NCI-H1417 (cell line): ENCODE data around the gene NFASC.

Experiments used
- DNase-seq, 3 experiments: peaks; one replicate each; lab custom pipeline; 2025; lab: John Stamatoyannopoulos, UW

NFASC gene

DNA sequence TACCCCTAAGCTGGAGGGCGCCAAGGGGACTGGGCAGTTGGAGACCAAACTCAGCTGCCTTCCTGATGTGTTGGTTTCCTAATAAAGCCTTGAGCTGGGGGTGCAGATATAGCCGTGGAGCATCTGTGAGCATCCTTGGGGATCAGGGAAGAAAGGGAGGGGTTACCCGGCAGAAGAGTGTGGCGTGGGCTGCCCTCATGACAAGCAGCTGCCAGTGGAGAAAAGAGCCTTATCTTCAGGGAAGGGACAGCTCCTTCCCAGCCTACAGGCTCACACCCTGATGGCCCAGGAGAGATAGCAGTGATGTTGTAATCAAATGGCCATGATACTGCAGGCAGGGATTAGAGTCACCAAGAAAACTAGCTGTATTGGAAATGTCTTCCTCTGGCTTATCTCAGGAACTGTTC lies 10.8 kb upstream of the NFASC start:
- DNase-seq, result no peak

DNA sequence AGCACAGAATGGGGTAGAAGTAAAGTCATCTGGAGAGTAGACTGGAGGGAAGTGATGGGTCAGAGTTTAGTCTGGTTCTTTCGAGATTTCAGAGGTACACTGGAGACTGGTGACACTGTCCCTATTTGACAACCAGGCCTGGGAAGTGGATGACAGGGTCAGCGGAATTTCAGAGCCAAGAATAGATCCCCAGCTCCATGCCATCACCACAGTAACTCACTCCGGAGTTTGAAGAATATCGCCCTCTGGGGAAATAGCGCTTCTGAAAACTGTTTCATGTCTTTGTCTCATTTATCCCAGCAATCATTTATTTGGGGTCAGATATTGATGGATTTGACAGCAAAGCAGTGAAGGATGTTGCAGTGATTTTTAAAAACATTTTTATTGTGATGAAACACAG lies 7.6 kb upstream of the NFASC start:
- DNase-seq, result no peak

DNA sequence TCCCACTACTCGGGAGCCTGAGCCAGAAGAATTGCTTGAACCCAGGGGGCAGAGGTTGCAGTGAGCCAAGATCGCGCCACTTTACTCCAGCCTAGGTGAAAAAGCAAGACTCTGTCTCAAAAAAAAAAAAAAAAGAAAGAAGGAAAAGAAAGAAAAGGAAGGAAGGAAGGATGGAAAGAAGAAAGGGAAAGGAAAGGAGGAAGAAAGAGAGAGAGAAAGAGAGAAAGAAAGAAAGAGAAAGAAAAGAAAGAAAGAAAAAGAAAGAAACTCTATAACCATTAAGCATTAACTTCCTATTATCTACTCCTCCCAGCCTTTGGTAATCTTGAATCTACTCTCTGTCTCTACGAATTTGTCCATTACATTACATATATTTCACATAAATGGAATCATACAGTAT lies 6.9 kb upstream of the NFASC start:
- DNase-seq, result no peak

DNA sequence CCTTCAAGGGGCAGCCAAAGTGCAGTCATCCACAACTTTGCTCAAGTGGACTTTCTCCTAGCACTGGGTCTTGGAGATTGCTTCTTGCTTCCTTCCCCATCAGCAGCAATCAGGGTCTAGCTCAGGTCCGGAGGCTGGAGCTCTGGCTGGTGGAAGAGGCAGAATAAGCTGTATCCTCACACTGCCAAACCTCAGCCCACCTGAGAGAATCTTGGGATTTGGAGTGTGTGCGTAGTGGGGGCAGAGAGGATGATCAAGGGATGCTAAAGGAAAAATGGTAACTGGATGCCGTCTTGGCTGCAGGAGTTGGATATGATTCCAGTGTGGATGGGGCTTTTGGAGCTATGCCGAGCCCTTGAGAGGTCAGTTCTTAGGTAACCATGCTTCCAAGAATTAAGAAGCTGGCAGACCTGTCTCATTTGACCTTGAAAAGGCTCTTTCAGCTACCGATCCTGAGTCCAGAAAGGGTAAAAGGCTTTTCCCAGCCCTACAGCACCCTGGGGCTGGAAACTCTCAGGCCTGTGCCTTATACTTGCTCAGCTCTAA lies 4.5 kb upstream of the NFASC start:
- DNase-seq, result no peak

DNA sequence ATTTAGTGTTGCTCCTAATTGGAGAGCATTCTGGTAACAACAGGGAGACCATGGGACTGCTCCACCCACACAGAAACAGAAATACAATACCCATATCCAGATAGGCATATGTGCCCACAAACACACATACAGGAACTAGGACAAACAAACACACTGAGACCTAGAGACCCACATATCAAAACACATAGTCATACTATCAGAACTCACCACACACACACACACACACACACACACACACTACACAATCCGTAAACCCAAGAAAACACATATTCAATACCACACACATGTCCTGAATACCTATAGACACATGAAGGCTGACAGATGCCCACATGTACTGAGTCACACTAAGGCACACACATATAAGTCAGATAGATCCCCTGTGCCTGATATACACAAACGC lies 3.5 kb upstream of the NFASC start:
- no peak for DNase-seq

DNA sequence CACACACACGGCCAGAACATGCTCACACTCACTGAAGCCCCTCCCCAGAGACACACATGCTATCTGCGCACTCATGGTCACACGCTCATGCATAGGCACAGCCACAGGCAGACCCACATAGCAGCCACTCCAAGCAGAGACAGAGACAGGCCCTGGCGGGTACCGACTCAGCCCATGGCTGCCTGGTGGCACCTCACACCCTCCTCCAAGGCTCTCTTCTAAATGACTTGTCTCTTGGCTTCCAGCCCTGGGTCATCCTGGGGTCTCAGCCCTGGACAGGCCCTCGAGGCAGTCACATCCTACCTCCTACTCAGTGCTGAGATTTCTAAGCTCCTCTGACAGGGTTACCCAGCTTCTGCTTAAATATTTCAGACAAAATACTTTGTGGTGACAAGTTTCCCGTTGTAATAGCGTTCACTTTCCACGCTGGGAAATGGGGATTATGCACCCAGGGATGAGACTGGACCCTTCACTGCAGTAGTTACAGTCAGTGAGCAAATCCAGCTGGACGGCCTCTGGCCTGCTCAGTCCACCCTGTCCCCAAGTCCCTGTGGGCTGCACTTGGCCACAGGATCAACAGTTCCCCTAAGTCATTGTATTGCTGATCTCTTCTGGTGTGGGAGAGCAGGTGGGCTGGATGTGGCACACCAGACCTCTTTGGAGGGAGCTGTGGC lies 2.9 kb upstream of the NFASC start:
- no peak for DNase-seq

DNA sequence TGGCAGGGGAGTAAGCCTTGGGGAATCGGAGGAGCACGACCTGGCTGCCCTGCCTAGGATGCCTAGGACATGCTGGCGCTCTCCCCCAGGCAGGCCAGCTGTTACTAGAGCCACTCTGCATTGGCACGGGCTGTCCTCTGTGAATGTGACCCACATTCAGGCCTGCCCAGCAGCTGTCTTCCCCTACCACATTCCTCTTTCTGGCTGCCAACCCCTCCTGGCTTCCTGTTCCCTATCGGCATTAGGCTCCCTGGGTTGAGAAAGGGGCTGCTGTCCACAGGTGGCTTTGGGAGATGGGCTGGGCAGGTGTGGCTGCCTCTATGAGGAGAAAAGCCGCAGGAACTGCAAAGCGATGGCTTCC lies 2.3 kb upstream of the NFASC start:
- no peak for DNase-seq

DNA sequence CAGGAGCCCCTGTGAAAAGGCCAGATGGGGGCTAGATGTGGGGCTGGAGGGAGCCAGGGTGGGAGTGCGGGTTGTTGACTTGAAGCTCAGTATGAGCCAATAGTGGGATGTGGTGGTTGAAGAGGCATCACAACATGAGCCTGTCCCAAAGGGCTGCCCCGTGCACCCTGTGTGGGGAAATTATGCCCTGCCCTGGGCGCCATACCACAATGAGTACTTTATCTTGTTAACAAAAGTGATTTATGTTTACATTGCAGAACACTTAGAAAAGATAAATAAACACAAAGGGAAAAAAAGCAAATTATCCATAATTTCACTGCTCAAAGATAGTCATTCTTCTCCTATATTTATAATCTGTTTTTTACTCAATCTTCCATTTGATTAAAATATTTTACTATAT lies 1.6 kb upstream of the NFASC start:
- peak in 1 of 3 experiments; percentile 13 for DNase-seq

DNA sequence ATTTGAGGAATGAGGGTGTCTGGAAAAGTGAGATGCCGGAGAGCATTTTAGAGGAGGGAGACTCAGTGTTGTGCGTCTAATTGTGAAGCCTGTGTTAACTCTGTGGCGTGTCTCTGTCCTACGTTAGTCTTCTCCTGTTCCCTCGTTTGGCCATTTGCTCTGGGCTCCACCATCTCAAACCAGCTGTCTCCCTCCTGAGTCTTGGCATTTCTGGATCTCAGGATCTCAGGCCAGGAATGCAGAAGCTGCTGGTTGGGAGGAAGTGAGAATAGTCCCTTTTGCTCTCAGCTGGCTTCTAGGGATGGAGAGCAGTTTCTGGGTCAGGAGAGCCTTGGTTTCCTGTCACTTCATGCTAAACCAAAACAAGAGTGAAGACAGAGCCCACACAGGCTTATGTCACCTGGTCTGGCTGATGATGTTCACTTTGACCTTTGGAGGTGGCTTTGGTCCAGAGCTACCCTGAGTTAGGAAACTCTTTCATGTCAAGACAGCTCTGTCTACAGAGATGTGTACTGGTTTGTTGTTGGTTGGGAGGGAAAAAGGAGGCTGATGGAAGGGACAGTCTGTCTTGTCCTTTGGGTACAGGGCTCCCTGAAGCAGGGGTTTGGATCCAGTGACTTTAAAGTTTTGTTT lies 859 bp downstream of the NFASC start:
- DNase-seq, result no peak

DNA sequence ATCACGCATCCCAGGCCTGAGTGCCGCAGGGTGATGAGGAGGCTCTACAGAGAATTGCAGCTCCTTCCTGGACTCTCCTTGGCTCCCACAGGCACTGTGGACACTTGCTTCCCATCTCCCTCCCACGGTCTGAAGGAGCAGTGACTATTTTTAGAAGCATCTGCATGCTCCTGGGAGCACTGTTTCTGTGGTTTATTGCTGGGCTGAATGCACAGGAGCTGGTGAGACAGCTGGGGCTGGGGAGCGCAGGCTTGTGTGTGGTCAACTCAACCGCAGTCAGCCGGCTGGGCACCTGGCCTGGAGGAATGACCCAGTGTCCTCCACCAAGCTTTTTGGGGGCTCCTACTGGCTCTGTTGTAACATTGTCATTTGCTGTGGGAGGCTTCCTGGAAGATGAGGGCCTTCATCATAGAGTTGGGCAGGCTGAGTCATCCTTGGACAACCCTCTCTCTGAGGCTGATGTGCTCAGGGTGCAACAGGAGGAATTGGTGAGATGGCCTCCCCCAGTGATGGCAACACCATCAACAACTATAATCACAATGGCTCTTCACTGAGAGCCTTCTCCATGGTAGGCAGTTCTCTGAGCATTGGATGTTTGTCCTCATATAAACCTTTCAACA lies 1.7 kb downstream of the NFASC start:
- DNase-seq, result no peak

DNA sequence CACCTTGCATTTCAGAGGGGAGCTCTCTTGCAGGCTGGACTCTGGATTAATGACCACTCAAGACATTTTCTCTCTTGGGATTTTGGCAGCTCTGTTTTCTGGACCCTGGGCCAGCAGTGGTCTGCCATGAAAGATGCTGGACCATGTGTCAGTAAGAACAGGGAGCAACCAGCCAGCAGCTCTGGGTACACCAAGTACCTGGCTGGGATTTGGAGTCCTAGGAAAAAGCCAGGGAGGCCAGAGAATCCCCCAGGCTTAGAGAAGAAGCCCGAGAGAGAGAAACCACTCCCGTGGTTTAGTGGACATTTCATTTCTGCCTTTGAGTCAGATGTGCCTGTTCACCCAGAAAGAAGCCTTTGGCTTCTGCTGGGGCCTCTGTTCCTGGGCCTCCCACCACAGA lies 2.5 kb downstream of the NFASC start:
- no peak for DNase-seq

DNA sequence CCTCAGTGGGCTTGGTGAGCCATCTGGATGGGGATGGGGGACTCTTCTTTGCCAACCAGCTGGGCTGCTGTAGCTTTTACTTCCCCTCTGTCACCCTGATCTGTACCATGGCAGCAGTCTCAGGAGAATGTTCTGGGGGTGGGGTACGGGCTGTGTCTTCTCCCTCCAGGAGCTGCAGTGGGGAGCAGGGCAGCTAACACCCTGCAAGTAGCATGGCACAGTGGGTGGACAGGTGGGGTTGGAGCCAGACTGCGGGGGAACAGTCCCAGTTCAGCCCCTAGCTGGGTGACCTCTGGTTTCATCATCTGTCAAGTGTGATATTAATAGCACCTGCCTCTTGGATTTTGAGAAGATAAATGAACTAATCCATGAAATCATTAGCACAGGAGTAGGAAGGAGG lies 3.1 kb downstream of the NFASC start:
- DNase-seq, result no peak

DNA sequence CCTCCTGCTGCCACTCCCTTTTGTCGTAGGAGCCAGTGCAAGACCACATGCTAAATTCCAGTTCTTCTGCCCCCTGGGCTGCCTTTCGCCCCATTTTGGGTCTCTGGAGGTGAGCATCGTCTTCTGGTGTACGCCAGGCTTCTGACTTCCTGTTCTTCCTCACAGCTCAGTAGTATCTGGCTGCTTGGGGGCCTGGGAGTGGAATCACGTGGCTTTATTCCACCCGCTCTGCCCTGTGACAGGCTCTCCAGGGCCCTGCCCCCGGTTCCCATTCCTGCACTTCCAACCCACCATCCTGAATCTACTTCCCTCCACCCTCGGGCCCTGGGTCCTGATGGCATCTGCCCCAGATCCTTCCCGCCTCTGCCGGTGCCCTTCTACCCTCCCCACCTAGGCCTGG lies 3.6 kb downstream of the NFASC start:
- DNase-seq, result no peak

DNA sequence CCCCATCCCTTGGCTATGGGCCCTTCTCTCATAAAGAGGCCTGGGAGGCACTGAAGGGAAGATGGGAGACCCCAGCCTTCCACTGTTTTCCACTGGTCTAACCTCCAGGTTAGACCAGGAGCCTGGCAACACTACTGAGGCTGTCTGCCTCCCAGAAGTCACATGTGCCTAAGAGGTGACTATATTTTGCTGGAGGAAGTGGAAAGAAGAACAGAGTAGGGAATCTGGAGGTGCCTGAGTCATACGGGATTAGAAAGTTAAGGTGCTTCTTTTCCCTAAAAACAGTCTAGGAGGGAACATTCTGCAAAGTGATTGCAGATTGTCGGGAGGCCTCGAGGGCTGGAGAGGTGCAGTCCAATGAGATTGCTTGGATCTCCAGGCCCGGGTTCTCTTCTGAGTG lies 4.6 kb downstream of the NFASC start:
- no peak for DNase-seq

DNA sequence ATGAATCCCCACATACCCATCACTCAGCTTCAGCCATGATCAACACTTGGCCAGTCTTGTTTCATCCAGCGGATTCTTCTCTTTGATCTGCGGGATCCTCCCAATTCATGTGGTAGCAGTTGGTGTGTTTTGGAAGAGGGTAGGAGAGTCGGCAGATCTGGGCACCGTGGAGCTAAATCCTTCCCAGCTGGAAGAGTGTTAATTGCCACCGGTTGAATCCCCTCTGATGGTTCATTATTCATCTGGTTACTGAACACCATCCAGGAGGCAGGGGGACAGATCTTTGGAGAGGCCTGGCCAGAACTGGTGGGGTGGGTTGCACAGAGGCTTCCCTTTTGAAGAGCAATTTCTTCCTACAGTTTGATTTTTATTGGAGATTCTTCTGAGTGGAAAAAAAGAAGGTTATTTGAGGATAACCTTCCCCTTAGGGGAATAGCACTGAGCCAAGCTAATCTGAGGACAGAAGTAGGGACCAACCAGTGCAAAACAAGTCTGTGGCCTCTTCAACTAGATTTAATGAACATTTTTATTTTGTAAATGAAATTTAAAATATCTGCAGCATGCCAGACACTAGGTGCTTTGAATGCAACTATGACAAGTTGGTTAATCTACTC lies 8.1 kb downstream of the NFASC start:
- DNase-seq, result no peak

DNA sequence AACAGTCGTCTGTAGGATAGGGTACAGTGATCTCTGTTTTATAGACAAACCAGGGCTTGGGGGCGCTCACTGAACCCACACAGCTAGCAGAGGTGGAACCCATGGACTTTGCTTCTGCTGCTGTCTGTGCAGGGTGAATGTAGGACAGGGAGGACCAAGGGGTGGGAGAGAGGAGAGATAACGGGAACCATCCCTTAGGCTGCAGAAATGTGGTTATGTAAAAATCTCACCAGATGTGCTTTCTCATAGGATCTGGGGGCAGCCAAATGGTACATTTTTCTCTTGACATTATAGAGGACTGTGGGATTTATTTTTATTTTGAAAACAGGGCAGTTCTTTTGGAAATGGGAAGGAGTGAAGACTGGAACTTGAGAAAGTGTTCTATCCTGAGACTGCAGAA lies 8.7 kb downstream of the NFASC start:
- no peak for DNase-seq

DNA sequence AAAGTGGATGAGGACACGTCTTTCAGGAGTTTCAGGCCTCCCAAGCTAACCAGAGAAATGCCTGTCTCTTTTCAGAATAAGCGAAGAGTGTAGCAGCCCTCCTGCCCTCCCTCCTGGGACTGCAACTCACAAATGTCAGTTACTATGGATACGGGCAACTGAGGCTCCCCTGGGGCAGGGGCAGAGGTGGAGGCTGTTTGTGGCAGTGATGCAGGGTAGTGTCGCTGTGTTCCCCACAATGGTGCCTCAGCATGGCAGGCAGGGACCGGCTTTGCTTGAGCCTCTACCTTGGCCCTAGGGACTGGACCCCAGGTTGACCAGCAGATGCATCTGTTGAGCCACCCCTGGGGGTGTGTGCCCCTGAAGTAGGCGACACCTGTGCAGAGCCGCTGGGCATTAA lies 10.2 kb downstream of the NFASC start:
- DNase-seq, result no peak

DNA sequence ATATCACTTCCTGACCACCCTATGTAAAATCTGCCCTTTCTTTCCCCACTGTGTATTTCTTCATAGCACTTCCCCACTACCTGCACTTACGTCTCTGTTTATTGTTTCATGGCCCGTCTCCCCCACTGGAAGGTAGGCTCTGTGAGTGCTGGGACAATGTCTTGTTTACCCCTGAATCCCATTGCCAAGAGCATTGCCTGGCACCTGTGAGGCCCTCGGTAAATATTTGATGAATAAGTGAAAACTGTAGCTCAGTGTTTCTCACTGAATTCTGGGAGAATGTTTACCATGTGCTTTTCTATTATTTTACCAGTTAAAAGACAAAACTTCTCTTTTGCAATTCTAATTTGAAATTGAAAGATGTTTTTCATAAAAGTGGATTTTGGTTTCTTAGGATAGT lies 11.8 kb downstream of the NFASC start:
- peak in 1 of 3 experiments; percentile 3 for DNase-seq

DNA sequence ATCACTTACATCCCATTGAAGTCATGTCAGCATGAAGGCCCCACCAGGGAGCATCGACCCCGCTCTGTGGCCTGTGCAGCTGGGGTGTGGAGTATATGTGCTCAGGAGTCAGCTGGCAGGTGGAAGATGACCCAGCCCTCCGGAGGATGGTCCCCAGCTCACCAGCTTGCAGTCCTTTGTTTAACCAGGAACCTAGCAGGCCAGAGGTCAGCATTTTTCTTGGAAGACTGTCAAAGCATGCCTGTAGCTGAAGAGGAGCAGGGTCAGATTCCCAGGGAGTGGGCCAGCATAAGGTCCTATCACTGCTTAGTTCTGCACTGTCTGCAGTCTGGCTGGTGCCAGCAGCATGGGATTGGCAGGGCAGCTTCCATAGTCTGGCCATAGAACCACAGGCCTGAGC lies 12.7 kb downstream of the NFASC start:
- no peak for DNase-seq

DNA sequence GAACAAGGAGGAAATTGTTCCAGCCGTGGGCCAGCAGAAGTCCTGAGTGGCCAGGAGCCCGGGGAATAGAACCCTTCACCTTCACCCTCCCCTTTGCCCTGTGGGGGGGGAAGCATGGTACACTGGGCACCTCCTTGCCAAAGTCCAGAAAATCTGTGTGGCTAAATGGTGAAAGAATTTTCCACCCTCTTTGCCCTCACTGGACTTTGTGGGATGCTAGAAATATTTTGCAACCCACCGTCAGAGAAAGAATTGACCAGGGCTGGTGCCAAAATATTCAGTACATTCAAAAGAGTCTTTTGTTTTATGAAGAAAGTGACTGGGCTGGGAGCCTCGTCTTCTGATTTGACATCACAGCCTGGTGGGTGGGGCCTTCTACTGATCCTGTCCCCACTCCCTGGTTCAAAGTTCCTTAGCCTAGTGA lies 14.6 kb downstream of the NFASC start:
- DNase-seq, result no peak

DNA sequence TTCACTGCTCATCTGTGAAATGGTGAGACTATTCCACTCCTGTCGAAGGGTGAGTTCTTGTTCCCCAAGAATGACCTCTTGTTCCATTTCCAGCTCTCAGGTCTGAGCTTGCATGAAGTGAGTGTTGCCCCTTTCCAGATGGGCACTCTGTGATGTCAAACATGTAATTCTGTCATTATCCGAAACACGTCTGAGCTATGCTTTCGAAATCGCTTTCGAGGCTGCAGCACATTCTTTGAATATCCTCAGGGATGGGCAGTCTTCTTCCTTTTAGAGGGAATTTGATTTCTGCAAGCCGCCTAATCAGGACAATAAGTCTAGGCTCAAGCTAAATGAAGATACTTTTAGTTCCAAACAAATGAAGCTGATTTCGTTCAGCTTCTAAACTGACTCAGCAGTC lies 15.1 kb downstream of the NFASC start:
- DNase-seq, result no peak

DNA sequence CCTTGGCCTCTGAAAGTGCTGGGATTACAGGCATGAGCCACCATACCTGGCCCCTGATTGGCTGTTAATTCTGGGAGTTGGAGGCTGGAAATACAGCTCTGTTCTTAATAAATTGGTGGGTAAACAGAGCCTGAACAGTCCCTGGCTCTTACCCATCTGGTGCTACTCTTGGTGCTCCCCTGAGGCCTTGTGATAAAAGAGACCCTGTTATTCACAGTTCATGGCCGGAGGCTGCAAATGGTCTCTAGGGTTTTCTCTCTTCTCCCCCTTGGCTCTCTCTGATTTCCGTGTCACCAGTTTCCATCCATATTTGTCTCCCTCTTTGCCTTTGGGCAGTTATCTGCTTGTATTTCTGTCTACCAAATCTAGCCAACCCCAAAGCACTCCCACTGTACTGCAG lies 17.2 kb downstream of the NFASC start:
- DNase-seq, result peak in 1 of 3 experiments; percentile 19

DNA sequence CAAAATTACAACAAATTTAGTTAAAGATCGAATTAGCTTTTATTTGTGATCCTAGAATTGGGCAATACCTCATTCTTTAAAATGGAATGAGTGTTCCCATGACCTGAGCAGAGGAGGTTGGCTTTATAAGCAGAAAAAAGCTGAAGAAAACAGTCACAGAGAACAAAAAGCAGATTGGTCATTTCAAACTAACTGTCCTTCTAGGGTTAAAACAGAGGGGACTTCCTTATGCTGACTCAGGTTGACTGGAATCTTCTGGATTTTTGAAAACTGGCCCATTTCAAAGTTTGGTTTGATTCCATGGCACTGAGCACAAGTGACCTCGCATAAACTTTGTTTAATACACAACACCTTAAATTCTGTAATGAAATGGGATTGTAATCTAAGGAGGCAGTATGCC lies 17.6 kb downstream of the NFASC start:
- no peak for DNase-seq
